SK-N-SH treated with all-trans-retinoic acid at 6 μM for 48 hours (cell line): ENCODE measurements around the gene TYK2.
A peak's percentile ranks its signal among the peaks of the same experiment; 100 is the strongest.
"Not testable (repeated sequence)": the region's sequence is repeated elsewhere in the genome, so short reads cannot be mapped to it uniquely, and the experiment has no call there.

Experiments used
- ATAC-seq: fragments of 200-7000 bp; cut with Tn5 transposase; 3 replicates; pipeline ENCODE4 v1.9.1; 2020; ENCODE audit warnings: mild to moderate bottlenecking, moderate library complexity
- ARNTL ChIP-seq: fragments of 450-650 bp; formaldehyde crosslinking; IDR thresholded peaks from 2 replicates; pipeline ENCODE4 v1.5.0; 2020; ENCODE audit warnings: low read depth, mild to moderate bottlenecking, moderate library complexity, borderline replicate concordance
- BACH2 ChIP-seq: fragments of 250-450 bp; sonication (Bioruptor Pico); IDR thresholded peaks from 2 replicates; pipeline ENCODE4 v1.9.0; 2021; ENCODE audit warnings: mild to moderate bottlenecking, borderline replicate concordance
- CREB5 ChIP-seq: fragments of 250-450 bp; sonication (Bioruptor Pico); IDR thresholded peaks from 2 replicates; pipeline ENCODE4 v1.5.1; 2020; ENCODE audit warnings: low read depth, mild to moderate bottlenecking, moderate library complexity
- CSDC2 ChIP-seq: fragments of 250-450 bp; sonication (Bioruptor Pico); IDR thresholded peaks from 2 replicates; pipeline ENCODE4 v1.5.0; 2020; ENCODE audit warnings: mild to moderate bottlenecking, moderate library complexity
- CSRNP3 ChIP-seq: fragments of 250-450 bp; sonication (Bioruptor Pico); IDR thresholded peaks from 2 replicates; pipeline ENCODE4 v1.5.1; 2021; ENCODE audit warnings: mild to moderate bottlenecking, moderate library complexity
- ESRRG ChIP-seq: fragments of 250-450 bp; sonication (Bioruptor Pico); IDR thresholded peaks from 2 replicates; pipeline ENCODE4 v1.6.1; 2021; ENCODE audit warnings: mild to moderate bottlenecking
- GLIS3 ChIP-seq: fragments of 250-450 bp; sonication (Bioruptor Pico); IDR thresholded peaks from 2 replicates; pipeline ENCODE4 v1.5.0; 2020; ENCODE audit warnings: mild to moderate bottlenecking, moderate library complexity
- ISL1 ChIP-seq: fragments of 250-450 bp; sonication (Bioruptor Pico); IDR thresholded peaks from 2 replicates; pipeline ENCODE4 v2.1.2; 2022; ENCODE audit warnings: mild to moderate bottlenecking, moderate library complexity
- OSR1 ChIP-seq: fragments of 250-450 bp; sonication (Bioruptor Pico); IDR thresholded peaks from 2 replicates; pipeline ENCODE4 v1.8.0; 2022; ENCODE audit warnings: moderate library complexity, mild to moderate bottlenecking, inconsistent platforms
- PATZ1 ChIP-seq: fragments of 250-450 bp; sonication (Bioruptor Pico); IDR thresholded peaks from 2 replicates; pipeline ENCODE4 v1.8.0; 2020; ENCODE audit warnings: mild to moderate bottlenecking, moderate library complexity, borderline replicate concordance
- POU6F1 ChIP-seq: fragments of 250-450 bp; sonication (Bioruptor Pico); IDR thresholded peaks from 2 replicates; pipeline ENCODE4 v1.8.0; 2021; ENCODE audit warnings: low read depth, mild to moderate bottlenecking, moderate library complexity, borderline replicate concordance
- PPARA ChIP-seq: fragments of 250-450 bp; sonication (Bioruptor Pico); IDR thresholded peaks from 2 replicates; pipeline ENCODE4 v1.5.0; 2020; ENCODE audit warnings: mild to moderate bottlenecking, borderline replicate concordance
- TCF4 ChIP-seq: fragments of 250-450 bp; sonication (Bioruptor Pico); IDR thresholded peaks from 2 replicates; pipeline ENCODE4 v1.8.0; 2021; ENCODE audit warnings: mild to moderate bottlenecking, moderate library complexity, borderline replicate concordance
- TOX ChIP-seq: fragments of 250-450 bp; sonication (Bioruptor Pico); IDR thresholded peaks from 2 replicates; pipeline ENCODE4 v1.8.0; 2021; ENCODE audit warnings: mild to moderate bottlenecking, moderate library complexity, borderline replicate concordance
- TSHZ2 ChIP-seq: fragments of 250-450 bp; sonication (Bioruptor Pico); IDR thresholded peaks from 2 replicates; pipeline ENCODE4 v1.5.0; 2020; ENCODE audit warnings: mild to moderate bottlenecking, moderate library complexity
- ZFP3 ChIP-seq: fragments of 250-450 bp; sonication (Bioruptor Pico); IDR thresholded peaks from 2 replicates; pipeline ENCODE4 v1.5.0; 2020; ENCODE audit warnings: mild to moderate bottlenecking, moderate library complexity
- ZFP30 ChIP-seq: fragments of 450-650 bp; formaldehyde crosslinking; IDR thresholded peaks from 2 replicates; pipeline ENCODE4 v1.5.0; 2022; ENCODE audit warnings: mild to moderate bottlenecking, moderate library complexity
- ZNF565 ChIP-seq: fragments of 450-650 bp; formaldehyde crosslinking; conservative IDR thresholded peaks from 2 replicates; pipeline ENCODE4 v1.5.0; 2020; ENCODE audit warnings: low read depth, mild to moderate bottlenecking, moderate library complexity
- ZNF70 ChIP-seq: fragments of 450-650 bp; formaldehyde crosslinking; IDR thresholded peaks from 2 replicates; pipeline ENCODE4 v1.5.0; 2020; ENCODE audit warnings: mild to moderate bottlenecking, moderate library complexity
- ZNF8 ChIP-seq: fragments of 450-650 bp; formaldehyde crosslinking; IDR thresholded peaks from 2 replicates; pipeline ENCODE4 v1.5.0; 2020; ENCODE audit warnings: mild to moderate bottlenecking, moderate library complexity

Gene TYK2

GRCh38 chr19:10384580-10384979, 4.2 kb upstream of the TYK2 start (continued):
- TF ChIP-seq CSRNP3 (CRISPR knock-in tag) = no peak
- TF ChIP-seq ARNTL (CRISPR knock-in tag) = no peak
- TF ChIP-seq ISL1 (CRISPR knock-in tag) = no peak
- no peak for TF ChIP-seq ESRRG (CRISPR knock-in tag)
- TF ChIP-seq ZFP30 (CRISPR knock-in tag) = no peak

- not testable (repeated sequence) for ATAC-seq
These were observed 2.8 kb upstream of the TYK2 start for GRCh38 chr19:10383223-10383499.

GRCh38 chr19:10379880-10380312, 476 bp downstream of the TYK2 start:
- TF ChIP-seq GLIS3 (no peak), TCF4 (CRISPR knock-in tag) (no peak), ZFP3 (CRISPR knock-in tag) (no peak), OSR1 (CRISPR knock-in tag) (no peak), TSHZ2 (no peak), PATZ1 (no peak), POU6F1 (no peak), TOX (CRISPR knock-in tag) (no peak), CSDC2 (no peak), ISL1 (CRISPR knock-in tag) (no peak), CSRNP3 (CRISPR knock-in tag) (no peak), ZNF70 (CRISPR knock-in tag) (no peak), ARNTL (CRISPR knock-in tag) (no peak), ZNF565 (CRISPR knock-in tag) (no peak), ESRRG (CRISPR knock-in tag) (no peak), BACH2 (no peak), ZNF8 (no peak)
- TF ChIP-seq, all 23 proteins: peak for 0
- ATAC-seq = peak; percentile 1; the same call in 1 of the 3 replicates

GRCh38 chr19:10378124-10378523, 2.2 kb downstream of the TYK2 start:
- no peak for ATAC-seq
- TF ChIP-seq ZNF70 (CRISPR knock-in tag) (no peak), TSHZ2 (no peak), CREB5 (no peak), PATZ1 (no peak), PPARA (CRISPR knock-in tag) (no peak), GLIS3 (no peak), CSDC2 (no peak), ISL1 (CRISPR knock-in tag) (no peak), ZNF8 (no peak)
